GM20000 (cell line): ENCODE measurements around the gene ASMTL.

Experiments
- DNase-seq: peaks from one replicate; pipeline ENCODE4 v3.0.0; 2012; ENCODE audit warnings: low spot score
- TF ChIP-seq, protein P1 (sequence below): IDR thresholded peaks from 2 replicates; pipeline ENCODE4 v1.5.1; 2012; ENCODE audit warnings: mild to moderate bottlenecking, control low read depth; ENCODE audit errors: extremely low read depth, missing control alignments

Gene ASMTL, protein sequence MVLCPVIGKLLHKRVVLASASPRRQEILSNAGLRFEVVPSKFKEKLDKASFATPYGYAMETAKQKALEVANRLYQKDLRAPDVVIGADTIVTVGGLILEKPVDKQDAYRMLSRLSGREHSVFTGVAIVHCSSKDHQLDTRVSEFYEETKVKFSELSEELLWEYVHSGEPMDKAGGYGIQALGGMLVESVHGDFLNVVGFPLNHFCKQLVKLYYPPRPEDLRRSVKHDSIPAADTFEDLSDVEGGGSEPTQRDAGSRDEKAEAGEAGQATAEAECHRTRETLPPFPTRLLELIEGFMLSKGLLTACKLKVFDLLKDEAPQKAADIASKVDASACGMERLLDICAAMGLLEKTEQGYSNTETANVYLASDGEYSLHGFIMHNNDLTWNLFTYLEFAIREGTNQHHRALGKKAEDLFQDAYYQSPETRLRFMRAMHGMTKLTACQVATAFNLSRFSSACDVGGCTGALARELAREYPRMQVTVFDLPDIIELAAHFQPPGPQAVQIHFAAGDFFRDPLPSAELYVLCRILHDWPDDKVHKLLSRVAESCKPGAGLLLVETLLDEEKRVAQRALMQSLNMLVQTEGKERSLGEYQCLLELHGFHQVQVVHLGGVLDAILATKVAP

DNA sequence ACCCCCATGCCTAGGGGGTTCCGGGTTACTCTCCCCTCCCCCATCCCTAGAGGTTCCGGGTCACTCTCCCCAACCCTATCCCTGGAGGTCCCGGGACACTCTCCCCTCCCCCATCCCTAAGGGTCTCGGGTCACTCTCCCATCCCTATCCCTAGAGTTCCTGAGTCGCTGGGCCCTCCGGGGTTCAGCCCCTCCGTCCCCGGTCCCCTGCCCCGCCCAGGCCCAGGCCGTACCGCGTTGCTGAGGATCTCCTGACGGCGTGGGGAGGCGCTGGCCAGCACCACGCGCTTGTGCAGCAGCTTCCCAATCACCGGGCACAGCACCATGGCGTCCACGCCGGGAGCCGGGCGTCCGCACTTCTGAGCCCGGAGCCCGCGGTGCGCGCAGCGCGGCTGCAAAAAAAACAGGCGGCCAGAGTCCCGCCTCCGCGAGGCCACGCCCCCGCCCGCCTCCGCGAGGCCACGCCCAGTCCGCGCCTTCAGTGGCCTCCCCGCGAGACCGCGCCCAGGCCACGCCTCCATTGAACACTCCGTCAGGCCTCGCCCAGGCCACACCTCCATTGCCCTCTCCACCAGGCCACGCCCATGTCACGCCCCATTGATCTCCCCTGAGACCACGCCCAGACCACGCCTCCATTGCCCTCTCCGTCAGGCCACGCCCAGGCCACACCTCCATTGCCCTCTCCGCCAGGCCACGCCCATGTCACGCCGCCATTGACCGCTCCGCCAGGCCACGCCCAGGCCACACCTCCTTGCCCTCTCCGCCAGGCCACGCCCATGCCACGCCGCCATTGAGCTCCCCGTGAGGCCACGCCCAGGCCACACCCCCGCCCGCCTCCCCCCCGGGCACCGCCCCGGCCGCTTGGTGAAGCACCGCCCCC is at the start of gene ASMTL:
Gene ASMTL (minus strand): TSS at position 394 of the 879 bp plus-strand sequence. CDS start 69 bp downstream, at position 325.
- DNase-seq, result peak; percentile 99
- TF ChIP-seq, protein P1, sequence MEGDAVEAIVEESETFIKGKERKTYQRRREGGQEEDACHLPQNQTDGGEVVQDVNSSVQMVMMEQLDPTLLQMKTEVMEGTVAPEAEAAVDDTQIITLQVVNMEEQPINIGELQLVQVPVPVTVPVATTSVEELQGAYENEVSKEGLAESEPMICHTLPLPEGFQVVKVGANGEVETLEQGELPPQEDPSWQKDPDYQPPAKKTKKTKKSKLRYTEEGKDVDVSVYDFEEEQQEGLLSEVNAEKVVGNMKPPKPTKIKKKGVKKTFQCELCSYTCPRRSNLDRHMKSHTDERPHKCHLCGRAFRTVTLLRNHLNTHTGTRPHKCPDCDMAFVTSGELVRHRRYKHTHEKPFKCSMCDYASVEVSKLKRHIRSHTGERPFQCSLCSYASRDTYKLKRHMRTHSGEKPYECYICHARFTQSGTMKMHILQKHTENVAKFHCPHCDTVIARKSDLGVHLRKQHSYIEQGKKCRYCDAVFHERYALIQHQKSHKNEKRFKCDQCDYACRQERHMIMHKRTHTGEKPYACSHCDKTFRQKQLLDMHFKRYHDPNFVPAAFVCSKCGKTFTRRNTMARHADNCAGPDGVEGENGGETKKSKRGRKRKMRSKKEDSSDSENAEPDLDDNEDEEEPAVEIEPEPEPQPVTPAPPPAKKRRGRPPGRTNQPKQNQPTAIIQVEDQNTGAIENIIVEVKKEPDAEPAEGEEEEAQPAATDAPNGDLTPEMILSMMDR, result no peak

DNA sequence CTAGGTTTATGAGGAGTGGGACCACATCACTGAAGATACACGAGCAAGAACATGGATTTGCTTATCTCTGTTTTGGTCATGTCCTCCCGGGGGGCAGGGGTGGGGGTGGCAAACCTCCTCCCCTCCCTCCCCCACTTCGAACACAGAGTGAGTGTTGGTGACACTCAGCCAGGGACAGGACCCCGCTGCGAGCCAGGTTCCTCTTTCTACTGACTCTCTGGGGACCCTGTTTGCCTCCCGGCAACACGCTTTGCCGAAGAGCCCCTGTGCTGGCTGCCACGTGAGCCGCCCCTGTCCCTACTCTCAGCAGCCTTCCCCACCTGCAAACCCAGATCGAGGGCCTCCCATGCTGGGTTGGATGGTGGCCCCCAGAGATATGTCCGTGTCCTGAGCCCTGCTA is 49.5 kb upstream of the ASMTL start:
- peak; percentile 64 for DNase-seq
- TF ChIP-seq, protein P1, result no peak

DNA sequence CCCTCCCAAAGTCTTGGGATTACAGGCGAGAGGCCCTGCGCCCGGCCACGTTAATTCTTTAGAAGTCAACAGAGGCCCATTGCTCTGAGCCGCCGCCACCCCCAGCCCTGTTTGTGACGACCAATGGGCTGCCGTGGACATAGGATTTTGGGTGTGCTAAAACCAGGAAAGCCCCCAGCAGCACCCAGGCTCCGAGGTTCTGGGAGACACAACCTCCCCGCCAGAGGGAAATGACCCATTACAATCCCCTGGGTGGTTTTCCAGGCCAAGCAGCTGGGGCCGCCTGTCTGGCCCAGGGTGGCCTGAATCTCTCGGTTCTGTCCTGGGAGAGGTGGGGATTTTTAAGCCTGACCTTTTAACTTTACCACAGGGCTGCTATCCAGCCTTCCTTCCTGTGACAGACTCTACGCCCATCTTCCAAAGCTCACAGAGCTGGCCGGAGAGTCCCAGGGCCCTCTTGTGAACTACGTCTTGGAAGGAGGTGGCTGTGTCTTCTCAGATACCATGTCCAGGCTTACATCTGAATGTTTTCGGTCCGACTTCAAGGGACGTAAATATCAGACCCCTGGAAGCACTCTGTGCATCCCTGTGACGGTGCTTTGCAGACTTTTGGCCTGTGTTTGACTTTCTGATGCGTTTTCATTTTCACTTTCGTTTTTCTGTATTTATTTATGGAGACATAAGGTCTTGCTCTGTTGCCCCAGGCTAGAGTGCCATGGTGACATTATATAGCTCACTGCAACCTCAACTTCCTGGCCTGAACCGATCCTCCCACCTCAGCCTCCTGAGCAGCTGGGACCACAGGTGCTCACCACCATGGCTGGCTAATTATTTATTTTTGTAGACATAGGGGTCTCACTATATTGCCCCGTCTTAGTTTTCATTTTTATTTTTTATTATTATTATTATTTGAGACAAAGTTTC is 48.3 kb upstream of the ASMTL start:
- peak; percentile 67 for DNase-seq
- TF ChIP-seq, protein P1, result no peak

DNA sequence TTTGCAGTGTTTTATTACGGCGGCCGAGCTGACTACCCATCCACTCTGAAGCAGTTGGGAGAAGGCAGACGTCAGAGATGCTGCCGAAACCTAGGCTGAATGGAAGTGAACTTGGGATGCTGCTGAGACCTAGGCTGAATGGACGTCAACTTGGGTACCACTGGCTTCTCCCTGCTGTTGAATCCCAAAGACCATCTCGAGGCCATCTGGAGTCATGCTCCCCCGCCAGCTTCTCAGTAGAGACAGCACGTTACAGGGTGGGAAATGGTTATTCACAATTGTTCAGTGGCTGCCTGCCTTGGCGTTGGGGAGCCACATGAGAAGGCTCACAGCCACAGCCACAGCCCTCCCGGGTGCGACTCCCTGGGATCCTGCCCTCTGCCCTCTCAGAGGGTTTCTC is 43.4 kb upstream of the ASMTL start:
- no peak for DNase-seq
- TF ChIP-seq, protein P1, result no peak

DNA sequence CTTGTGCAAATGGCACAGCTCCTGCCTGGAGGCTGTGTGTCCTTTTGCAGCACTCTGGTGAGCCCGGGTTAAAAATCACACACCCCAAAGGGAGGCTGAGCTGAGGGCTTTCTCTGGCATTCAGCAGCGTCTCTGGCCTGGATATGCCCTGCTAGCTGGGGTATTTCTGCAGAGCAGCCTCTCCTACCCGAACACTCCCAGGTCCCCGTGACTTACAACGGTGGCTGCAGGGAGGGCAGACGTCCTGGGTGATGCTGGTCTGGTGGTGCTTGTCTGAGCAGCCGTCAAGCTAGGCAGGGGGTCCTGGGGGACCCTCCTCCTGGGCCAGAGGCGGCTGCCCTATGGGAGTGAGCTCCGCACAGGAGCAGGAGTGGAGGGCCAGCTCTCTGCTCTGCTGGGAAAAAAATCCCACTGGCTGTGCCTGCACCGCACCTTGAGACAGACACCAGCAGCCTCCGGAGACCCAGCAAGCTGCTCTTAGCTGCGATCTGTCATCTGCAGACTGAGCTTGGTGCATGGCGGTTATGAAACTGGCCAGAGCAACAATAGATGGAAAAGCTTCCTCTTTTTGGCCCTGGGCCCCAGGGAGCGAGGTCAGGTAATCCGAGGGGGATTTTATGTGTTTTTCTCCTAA is 41.3 kb upstream of the ASMTL start:
- TF ChIP-seq, protein P1, result no peak
- no peak for DNase-seq

DNA sequence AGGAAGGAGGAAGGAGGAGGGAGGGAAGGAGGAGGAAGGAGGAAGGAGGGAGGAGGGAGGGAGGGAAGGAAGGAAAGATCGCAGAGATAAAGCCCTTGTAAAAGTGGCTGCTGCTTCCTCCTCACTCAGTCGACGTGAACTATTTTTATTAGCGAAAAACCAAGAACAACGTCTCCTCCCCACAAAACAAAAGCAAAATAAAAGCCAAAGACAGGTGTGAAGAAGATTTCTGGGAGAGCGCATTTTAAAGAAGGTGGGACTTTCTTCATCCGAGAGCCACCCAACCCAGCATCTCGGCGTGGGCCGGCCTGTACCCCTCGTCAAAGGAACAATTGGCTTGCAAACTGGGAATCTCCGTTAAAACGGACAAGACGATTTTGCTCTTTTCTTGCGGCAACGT is 40.7 kb upstream of the ASMTL start:
- DNase-seq, result no peak

More for the DNA sequence above, 40.7 kb upstream of the ASMTL start:
- TF ChIP-seq, protein P1, result no peak
